GM18861 (cell line): ENCODE measurements around the gene ACTG1.

Experiments
- ATAC-seq: cut with Tn5 transposase; IDR thresholded peaks from one replicate; pipeline ENCODE4 v1.9.1; 2021; ENCODE audit not compliant: unreplicated experiment

Gene ACTG1

GRCh38 chr17:81512562-81513371 lies at the start of gene ACTG1:
Gene ACTG1, minus strand, starts transcription at chr17:81512799. Its CDS starts 445 bp downstream, at chr17:81512354.
- ATAC-seq, result peak; percentile 30

- ATAC-seq, result no peak
These were observed 48.9 kb upstream of the ACTG1 start for GRCh38 chr17:81561494-81561885.

- no peak for ATAC-seq
These were observed 46.6 kb upstream of the ACTG1 start for GRCh38 chr17:81558941-81559806.

GRCh38 chr17:81558115-81558468 lies 45.5 kb upstream of the ACTG1 start:
- no peak for ATAC-seq

- ATAC-seq, result no peak
These were observed 44.9 kb upstream of the ACTG1 start for GRCh38 chr17:81557276-81558114.

GRCh38 chr17:81556863-81557262 lies 44.3 kb upstream of the ACTG1 start:
- no peak for ATAC-seq

- no peak for ATAC-seq
These were observed 43.6 kb upstream of the ACTG1 start for GRCh38 chr17:81556175-81556691.

GRCh38 chr17:81553616-81554181 lies 41.1 kb upstream of the ACTG1 start:
- no peak for ATAC-seq

- peak; percentile 29 for ATAC-seq
These were observed 40.5 kb upstream of the ACTG1 start for GRCh38 chr17:81553018-81553615.

GRCh38 chr17:81552244-81553017 lies 39.8 kb upstream of the ACTG1 start, which contains the start of gene FAAP100:
Gene FAAP100, minus strand, starts transcription at chr17:81552353. Its CDS starts 23 bp downstream, at chr17:81552330.
- ATAC-seq, result peak; percentile 37

- ATAC-seq, result no peak
These were observed 39.1 kb upstream of the ACTG1 start for GRCh38 chr17:81551458-81552243.

GRCh38 chr17:81550830-81551457 lies 38.3 kb upstream of the ACTG1 start:
- ATAC-seq, result no peak

GRCh38 chr17:81550285-81550684 lies 37.7 kb upstream of the ACTG1 start:
- ATAC-seq, result no peak

GRCh38 chr17:81549826-81550225 lies 37.2 kb upstream of the ACTG1 start:
- no peak for ATAC-seq

GRCh38 chr17:81549031-81549557 lies 36.5 kb upstream of the ACTG1 start:
- no peak for ATAC-seq

GRCh38 chr17:81547614-81547982 lies 35.0 kb upstream of the ACTG1 start:
- no peak for ATAC-seq

- ATAC-seq, result no peak
These were observed 34.5 kb upstream of the ACTG1 start for GRCh38 chr17:81546906-81547613.
